ENCODE results near the gene SYT14. TPM values are rescaled to one million over a fixed set of nuclear protein-coding genes. Genes with fewer than 3 reads are reported as not detected.
"Not testable (repeated sequence)": the region's sequence is repeated elsewhere in the genome, so short reads cannot be mapped to it uniquely, and the experiment has no call there.

Gene SYT14
- total RNA-seq, 1 experiment from 2014 or later: not detected

- DNase-seq (ENCODE audit: low spot score): no peak
Observed at GRCh38 chr1:210024996-210025395, 87.0 kb downstream of the SYT14 start.

GRCh38 chr1:210025870-210026269, 87.9 kb downstream of the SYT14 start:
- DNase-seq (ENCODE audit: low spot score): no peak

GRCh38 chr1:210027994-210028393, 90.0 kb downstream of the SYT14 start:
- DNase-seq (ENCODE audit: low spot score): no peak

- DNase-seq (ENCODE audit: low spot score): no peak
Observed at GRCh38 chr1:210031473-210031872, 93.5 kb downstream of the SYT14 start.

GRCh38 chr1:210043058-210043457, 105.0 kb downstream of the SYT14 start:
- no peak for DNase-seq (ENCODE audit: low spot score)

- DNase-seq (ENCODE audit: low spot score): no peak
Observed at GRCh38 chr1:210049616-210050015, 111.6 kb downstream of the SYT14 start.

- DNase-seq (ENCODE audit: low spot score): not testable (repeated sequence)
Observed at GRCh38 chr1:210050491-210050890, 112.5 kb downstream of the SYT14 start.

GRCh38 chr1:210053126-210053525, 115.1 kb downstream of the SYT14 start:
- no peak for DNase-seq (ENCODE audit: low spot score)

GRCh38 chr1:210057593-210057992, 119.6 kb downstream of the SYT14 start:
- DNase-seq (ENCODE audit: low spot score): no peak

- DNase-seq (ENCODE audit: low spot score): no peak
Observed at GRCh38 chr1:210061992-210062391, 124.0 kb downstream of the SYT14 start.

GRCh38 chr1:210070531-210070930, 132.5 kb downstream of the SYT14 start:
- no peak for DNase-seq (ENCODE audit: low spot score)

GRCh38 chr1:210072129-210072528, 134.1 kb downstream of the SYT14 start:
- no peak for DNase-seq (ENCODE audit: low spot score)

- no peak for DNase-seq (ENCODE audit: low spot score)
Observed at GRCh38 chr1:210072896-210073504, 135.0 kb downstream of the SYT14 start.

GRCh38 chr1:210074904-210075303, 136.9 kb downstream of the SYT14 start:
- no peak for DNase-seq (ENCODE audit: low spot score)

GRCh38 chr1:210076620-210077019, 138.6 kb downstream of the SYT14 start:
- DNase-seq (ENCODE audit: low spot score): no peak

- no peak for DNase-seq (ENCODE audit: low spot score)
Observed at GRCh38 chr1:210081494-210081893, 143.5 kb downstream of the SYT14 start.

- no peak for DNase-seq (ENCODE audit: low spot score)
Observed at GRCh38 chr1:210085359-210085758, 147.3 kb downstream of the SYT14 start.

- no peak for DNase-seq (ENCODE audit: low spot score)
Observed at GRCh38 chr1:210087058-210087457, 149.0 kb downstream of the SYT14 start.

- no peak for DNase-seq (ENCODE audit: low spot score)
Observed at GRCh38 chr1:210089855-210090254, 151.8 kb downstream of the SYT14 start.

- no peak for DNase-seq (ENCODE audit: low spot score)
Observed at GRCh38 chr1:210092366-210092765, 154.3 kb downstream of the SYT14 start.

GRCh38 chr1:210093461-210093860, 155.4 kb downstream of the SYT14 start:
- no peak for DNase-seq (ENCODE audit: low spot score)

- DNase-seq (ENCODE audit: low spot score): no peak
Observed at GRCh38 chr1:210098356-210098755, 160.3 kb downstream of the SYT14 start.

- DNase-seq (ENCODE audit: low spot score): no peak
Observed at GRCh38 chr1:210099921-210100320, 161.9 kb downstream of the SYT14 start.

GRCh38 chr1:210104103-210104502, 166.1 kb downstream of the SYT14 start:
- no peak for DNase-seq (ENCODE audit: low spot score)

Measured in HT-29 (cell line).